HCT116 (cell line): Measurements from ENCODE around the gene CYTIP.

Experiments used
- CEBPB ChIP-seq: IDR thresholded peaks from 2 replicates; pipeline ENCODE4 v1.6.1; 2012; ENCODE audit warnings: low read depth
- EZH2 ChIP-seq: fragments of 200-600 bp; sonication (generic); IDR thresholded peaks from 2 replicates; pipeline ENCODE4 v1.6.1; 2017; ENCODE audit warnings: antibody characterized with exemption, mixed run types
- POLR2A ChIP-seq: IDR thresholded peaks from 2 replicates; pipeline ENCODE4 v1.7.0; 2011; ENCODE audit warnings: borderline replicate concordance; ENCODE audit not compliant: insufficient read depth, insufficient read length; ENCODE audit errors: extremely low read depth
- TCF7L2 ChIP-seq: IDR thresholded peaks from 2 replicates; pipeline ENCODE4 v1.7.0; 2011; ENCODE audit warnings: borderline replicate concordance, inconsistent platforms; ENCODE audit not compliant: insufficient read depth, insufficient read length; ENCODE audit errors: extremely low read depth
- YY1 ChIP-seq: IDR thresholded peaks from 2 replicates; pipeline ENCODE4 v1.6.1; 2011; ENCODE audit warnings: low read length, low read depth, moderate library complexity, mild to moderate bottlenecking; ENCODE audit not compliant: insufficient replicate concordance; ENCODE audit errors: extremely low read depth
- TF ChIP-seq, protein P1 (sequence below), 3 experiments: fragments of 200-600 bp in 1 of 3; sonication (generic) in 1 of 3; IDR thresholded peaks in 2 of 3; conservative IDR thresholded peaks in 1 of 3; 2 replicates each; pipeline ENCODE4 v1.5.1; 2012 to 2017; ENCODE audit warnings: low read depth in 2 of 3, low read length in 2 of 3, antibody characterized with exemption in 1 of 3, borderline replicate concordance in 1 of 3, control low read depth in 1 of 3, mild to moderate bottlenecking in 1 of 3, mixed read lengths in 1 of 3, mixed run types in 1 of 3, moderate library complexity in 1 of 3; ENCODE audit not compliant: insufficient read depth in 1 of 3
- TF ChIP-seq, protein P2 (sequence below): IDR thresholded peaks from 2 replicates; pipeline ENCODE4 v1.6.1; 2012
- TF ChIP-seq, protein P3 (sequence below): IDR thresholded peaks from 2 replicates; pipeline ENCODE4 v1.6.1; 2011; ENCODE audit warnings: mild to moderate bottlenecking, low read length, moderate library complexity; ENCODE audit not compliant: insufficient replicate concordance; ENCODE audit errors: extremely low read depth
- TF ChIP-seq, protein P4 (sequence below): IDR thresholded peaks from 2 replicates; pipeline ENCODE4 v1.6.1; 2012

DNA sequence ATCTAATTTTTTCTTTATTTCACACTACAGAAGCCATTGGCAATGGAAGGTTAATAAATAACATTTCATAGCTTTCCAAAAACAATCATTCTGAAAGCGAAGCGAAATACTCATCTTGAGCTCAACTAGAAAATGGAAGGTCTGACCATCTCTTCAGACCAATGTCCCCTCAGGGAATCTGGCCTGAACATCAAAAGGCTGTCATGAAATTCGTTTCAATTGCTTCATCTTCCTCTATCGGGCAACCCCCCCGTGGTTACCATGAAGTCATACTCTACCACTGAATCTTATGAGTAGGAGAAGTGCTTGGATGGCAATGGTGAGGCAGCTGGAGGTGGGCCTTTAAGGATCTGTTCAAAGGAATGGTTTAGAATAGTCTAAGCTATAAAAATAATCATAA lies 22.9 kb upstream of the CYTIP start:
- TF ChIP-seq, protein P1, sequence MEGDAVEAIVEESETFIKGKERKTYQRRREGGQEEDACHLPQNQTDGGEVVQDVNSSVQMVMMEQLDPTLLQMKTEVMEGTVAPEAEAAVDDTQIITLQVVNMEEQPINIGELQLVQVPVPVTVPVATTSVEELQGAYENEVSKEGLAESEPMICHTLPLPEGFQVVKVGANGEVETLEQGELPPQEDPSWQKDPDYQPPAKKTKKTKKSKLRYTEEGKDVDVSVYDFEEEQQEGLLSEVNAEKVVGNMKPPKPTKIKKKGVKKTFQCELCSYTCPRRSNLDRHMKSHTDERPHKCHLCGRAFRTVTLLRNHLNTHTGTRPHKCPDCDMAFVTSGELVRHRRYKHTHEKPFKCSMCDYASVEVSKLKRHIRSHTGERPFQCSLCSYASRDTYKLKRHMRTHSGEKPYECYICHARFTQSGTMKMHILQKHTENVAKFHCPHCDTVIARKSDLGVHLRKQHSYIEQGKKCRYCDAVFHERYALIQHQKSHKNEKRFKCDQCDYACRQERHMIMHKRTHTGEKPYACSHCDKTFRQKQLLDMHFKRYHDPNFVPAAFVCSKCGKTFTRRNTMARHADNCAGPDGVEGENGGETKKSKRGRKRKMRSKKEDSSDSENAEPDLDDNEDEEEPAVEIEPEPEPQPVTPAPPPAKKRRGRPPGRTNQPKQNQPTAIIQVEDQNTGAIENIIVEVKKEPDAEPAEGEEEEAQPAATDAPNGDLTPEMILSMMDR (IDR thresholded peaks at IDR 0.05 in 2 of 3, conservative IDR thresholded peaks at IDR 0.05 in 1 of 3; ENCODE audit: borderline replicate concordance in 1 of 3, insufficient read depth in 1 of 3, low read depth in 2 of 3, low read length in 2 of 3): no peak
- no peak for TF ChIP-seq YY1
- TF ChIP-seq POLR2A: no peak
- TF ChIP-seq, protein P2, sequence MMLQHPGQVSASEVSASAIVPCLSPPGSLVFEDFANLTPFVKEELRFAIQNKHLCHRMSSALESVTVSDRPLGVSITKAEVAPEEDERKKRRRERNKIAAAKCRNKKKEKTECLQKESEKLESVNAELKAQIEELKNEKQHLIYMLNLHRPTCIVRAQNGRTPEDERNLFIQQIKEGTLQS: no peak
- TF ChIP-seq CEBPB: no peak
- TF ChIP-seq EZH2: no peak
- TF ChIP-seq, protein P3, sequence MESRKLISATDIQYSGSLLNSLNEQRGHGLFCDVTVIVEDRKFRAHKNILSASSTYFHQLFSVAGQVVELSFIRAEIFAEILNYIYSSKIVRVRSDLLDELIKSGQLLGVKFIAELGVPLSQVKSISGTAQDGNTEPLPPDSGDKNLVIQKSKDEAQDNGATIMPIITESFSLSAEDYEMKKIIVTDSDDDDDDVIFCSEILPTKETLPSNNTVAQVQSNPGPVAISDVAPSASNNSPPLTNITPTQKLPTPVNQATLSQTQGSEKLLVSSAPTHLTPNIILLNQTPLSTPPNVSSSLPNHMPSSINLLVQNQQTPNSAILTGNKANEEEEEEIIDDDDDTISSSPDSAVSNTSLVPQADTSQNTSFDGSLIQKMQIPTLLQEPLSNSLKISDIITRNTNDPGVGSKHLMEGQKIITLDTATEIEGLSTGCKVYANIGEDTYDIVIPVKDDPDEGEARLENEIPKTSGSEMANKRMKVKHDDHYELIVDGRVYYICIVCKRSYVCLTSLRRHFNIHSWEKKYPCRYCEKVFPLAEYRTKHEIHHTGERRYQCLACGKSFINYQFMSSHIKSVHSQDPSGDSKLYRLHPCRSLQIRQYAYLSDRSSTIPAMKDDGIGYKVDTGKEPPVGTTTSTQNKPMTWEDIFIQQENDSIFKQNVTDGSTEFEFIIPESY: no peak
- TF ChIP-seq, protein P4, sequence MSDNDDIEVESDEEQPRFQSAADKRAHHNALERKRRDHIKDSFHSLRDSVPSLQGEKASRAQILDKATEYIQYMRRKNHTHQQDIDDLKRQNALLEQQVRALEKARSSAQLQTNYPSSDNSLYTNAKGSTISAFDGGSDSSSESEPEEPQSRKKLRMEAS: no peak
- TF ChIP-seq TCF7L2: no peak
